T-cell (primary cell): ENCODE results near the gene KCNIP4. TPM values are rescaled to one million over a fixed set of nuclear protein-coding genes. Genes with fewer than 3 reads are reported as not detected.

Experiments used
- ATAC-seq, 4 experiments: fragments of 200-7000 bp in 3 of 4; fragments of 150-1000 bp in 1 of 4; cut with Tn5 transposase; replicated peaks in 1 of 4; 1 replicate in 3 of 4; 2 replicates in 1 of 4; pipeline ENCODE4 v1.10.0; 2021; ENCODE audit warnings: moderate library complexity in 3 of 4, mild to moderate bottlenecking in 2 of 4, moderate number of reproducible peaks in 1 of 4
- CTCF ChIA-PET, 2 donors: fragments of 300-600 bp; sonication (Branson Sonifier 250); formaldehyde crosslinking; loops; one replicate each; lab custom pipeline; 2022; ENCODE audit warnings: antibody characterized with exemption in 2 of 2; lab: Charles Lee
- POLR2A ChIA-PET, 2 donors: fragments of 300-600 bp; sonication (Branson Sonifier 250); formaldehyde crosslinking; loops; one replicate each; lab custom pipeline; 2022; ENCODE audit warnings: antibody characterized with exemption in 2 of 2; lab: Charles Lee
- DNase-seq, 35 experiments: peaks; one replicate each; pipeline versions ENCODE4 v3.0.0 to v3.0.0-alpha.2; 2013 to 2023
- H3K27ac ChIP-seq: one replicate; pipeline ENCODE4 v1.5.1; 2013; ENCODE audit warnings: low read length
- H3K27me3 ChIP-seq, 2 experiments: replicated peaks in 1 of 2; 1 replicate in 1 of 2; 2 replicates in 1 of 2; pipeline versions ENCODE4 v1.6.1 to v1.7.0; 2013; ENCODE audit warnings: low read length in 1 of 2, mixed read lengths in 1 of 2; ENCODE audit not compliant: control insufficient read depth in 2 of 2, insufficient read depth in 2 of 2; ENCODE audit errors: extremely low read depth in 1 of 2
- H3K36me3 ChIP-seq, 2 donors: 1 replicate in 1 of 2; 2 replicates in 1 of 2; pipeline versions ENCODE4 v1.6.1 to v1.7.0; 2013; ENCODE audit warnings: low read length in 1 of 2; ENCODE audit not compliant: control insufficient read depth in 2 of 2, insufficient read depth in 1 of 2; ENCODE audit errors: extremely low read depth in 1 of 2
- H3K4me1 ChIP-seq, 2 experiments: 1 replicate in 1 of 2; 2 replicates in 1 of 2; pipeline versions ENCODE4 v1.6.1 to v1.7.0; 2013; ENCODE audit warnings: low read length in 2 of 2, mixed read lengths in 1 of 2; ENCODE audit not compliant: insufficient read depth in 2 of 2, control insufficient read depth in 1 of 2; ENCODE audit errors: extremely low read depth in 1 of 2
- H3K4me3 ChIP-seq, 2 donors: 1 replicate in 1 of 2; 2 replicates in 1 of 2; pipeline versions ENCODE4 v1.5.1 to v1.7.0; 2013; ENCODE audit warnings: mild to moderate bottlenecking in 2 of 2, low read length in 1 of 2, moderate library complexity in 1 of 2; ENCODE audit not compliant: control insufficient read depth in 1 of 2; ENCODE audit errors: extremely low read depth in 1 of 2
- H3K9me3 ChIP-seq: 2 replicates; pipeline ENCODE4 v1.7.0; 2013
- H3K27ac Mint-ChIP-seq, 2 donors: one replicate each; pipeline ENCODE4 v1.8.0; 2020 to 2021; ENCODE audit warnings: mild to moderate bottlenecking in 2 of 2, mixed read lengths in 2 of 2
- H3K27me3 Mint-ChIP-seq, 2 donors: one replicate each; pipeline ENCODE4 v1.8.0; 2021 to 2022; ENCODE audit warnings: mixed read lengths in 2 of 2
- H3K36me3 Mint-ChIP-seq: one replicate; pipeline ENCODE4 v1.8.0; 2021; ENCODE audit warnings: mixed read lengths
- H3K4me1 Mint-ChIP-seq, 3 donors: one replicate each; pipeline ENCODE4 v1.8.0; 2020 to 2022; ENCODE audit warnings: mixed read lengths in 3 of 3, mild to moderate bottlenecking in 1 of 3
- H3K4me3 Mint-ChIP-seq, 3 donors: one replicate each; pipeline ENCODE4 v1.8.0; 2020 to 2022; ENCODE audit warnings: mild to moderate bottlenecking in 3 of 3, mixed read lengths in 3 of 3, moderate library complexity in 3 of 3
- H3K9me3 Mint-ChIP-seq, 3 donors: one replicate each; pipeline ENCODE4 v1.8.0; 2020 to 2022; ENCODE audit warnings: mixed read lengths in 3 of 3
- WGBS: methylation state at CpG from one replicate; pipeline ENCODE4 v1.1.5; 2013; ENCODE audit warnings: missing lambda C conversion rate; ENCODE audit not compliant: insufficient coverage; 5-methylcytosine and 5-hydroxymethylcytosine counted together
- total RNA-seq, 35 experiments: library from RNA in 6 of 35; stranded (reverse) in 6 of 35; fragments of 120-200 nt in 1 of 35; gene quantifications; one replicate each; pipeline versions ENCODE4 v1.2.1 to v1.2.4 and lab custom pipeline; 2013 to 2026

KCNIP4 gene
- total RNA-seq, 5 donors from 2014 or later (not counting 1 experiment from before 2014, with no cell fraction given), result not detected

DNA sequence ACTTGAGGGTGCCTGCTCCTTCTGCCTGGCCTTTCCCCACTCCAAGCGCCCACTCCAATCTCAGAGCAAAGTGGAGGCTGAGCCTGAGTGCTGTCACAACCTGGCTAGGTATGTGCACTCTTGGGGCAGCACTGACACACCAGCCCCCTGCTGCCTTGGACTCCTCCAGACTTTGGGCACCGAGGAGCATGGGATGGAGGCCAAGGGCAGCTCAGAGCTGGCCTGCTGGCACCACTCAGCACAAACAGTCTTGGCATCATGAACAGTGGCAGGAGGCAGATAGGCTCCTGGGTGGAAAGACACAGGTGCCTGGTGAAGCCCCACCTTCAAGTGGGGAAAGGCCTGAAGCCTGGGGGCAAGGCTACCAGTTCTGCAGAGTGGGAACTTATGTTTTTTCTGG is 91.8 kb downstream of the KCNIP4 start:
- Histone ChIP-seq H3K27me3 (peaks cover 0 to 2% of the 10 kb centered on the region in 2 experiments), H3K9me3 (no peaks in the 10 kb centered on the region), H3K27ac (no peak overlapping the region), H3K4me1 (no peaks in the 10 kb centered on the region), H3K36me3 (no peaks in the 10 kb centered on the region), H3K4me3 (no peak overlapping the region)
- H3K9me3 Mint-ChIP-seq, result peaks cover 2 to 5% (median 5%) of the 10 kb centered on the region in 3 donors
- H3K27ac Mint-ChIP-seq, result no peak overlapping the region
- ChIA-PET CTCF (no interaction called here), POLR2A (no interaction called here)
- no peaks in the 10 kb centered on the region for H3K4me1 Mint-ChIP-seq
- ATAC-seq, result no peak
- no peak for DNase-seq
- H3K36me3 Mint-ChIP-seq, result no peaks in the 10 kb centered on the region
- WGBS, result 29% methylated on average over 2 of the region's 2 CpGs
- H3K4me3 Mint-ChIP-seq, result no peak overlapping the region
- no peaks in the 10 kb centered on the region for H3K27me3 Mint-ChIP-seq

DNA sequence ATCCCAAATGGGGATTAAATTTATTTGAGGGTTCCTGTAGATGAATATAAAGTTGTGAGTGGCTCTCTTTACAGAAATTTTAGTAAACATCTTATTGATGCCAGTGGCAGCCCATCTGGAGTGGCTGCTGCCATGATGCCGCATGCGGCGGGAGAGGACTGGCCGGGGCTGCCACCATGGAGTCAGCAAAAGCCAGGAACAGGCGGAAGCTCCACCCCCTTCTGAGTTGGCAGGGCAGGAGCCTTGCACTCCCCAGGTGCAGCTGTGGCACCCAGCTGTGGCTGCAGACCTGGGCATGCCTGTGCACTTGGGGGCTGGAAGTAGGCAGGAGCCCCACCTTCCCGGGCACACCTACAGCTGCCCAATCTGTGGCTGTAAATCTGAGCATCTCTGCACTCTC is 92.3 kb downstream of the KCNIP4 start:
- DNase-seq (no peak), ATAC-seq (no peak)
- Histone ChIP-seq H3K4me1 (no peaks in the 10 kb centered on the region), H3K27me3 (peaks cover 0 to 2% of the 10 kb centered on the region in 2 experiments), H3K36me3 (no peaks in the 10 kb centered on the region), H3K4me3 (no peak overlapping the region), H3K9me3 (no peaks in the 10 kb centered on the region), H3K27ac (no peak overlapping the region)
- H3K27ac Mint-ChIP-seq, result no peak overlapping the region
- peaks cover 2 to 5% (median 4%) of the 10 kb centered on the region in 3 donors for H3K9me3 Mint-ChIP-seq
- H3K4me1 Mint-ChIP-seq, result no peaks in the 10 kb centered on the region
- H3K4me3 Mint-ChIP-seq, result no peak overlapping the region
- CTCF ChIA-PET, result no interaction called here
- H3K27me3 Mint-ChIP-seq, result no peaks in the 10 kb centered on the region
- 74% methylated on average over 6 of the region's 6 CpGs for WGBS
- POLR2A ChIA-PET, result no interaction called here
- H3K36me3 Mint-ChIP-seq, result no peaks in the 10 kb centered on the region

DNA sequence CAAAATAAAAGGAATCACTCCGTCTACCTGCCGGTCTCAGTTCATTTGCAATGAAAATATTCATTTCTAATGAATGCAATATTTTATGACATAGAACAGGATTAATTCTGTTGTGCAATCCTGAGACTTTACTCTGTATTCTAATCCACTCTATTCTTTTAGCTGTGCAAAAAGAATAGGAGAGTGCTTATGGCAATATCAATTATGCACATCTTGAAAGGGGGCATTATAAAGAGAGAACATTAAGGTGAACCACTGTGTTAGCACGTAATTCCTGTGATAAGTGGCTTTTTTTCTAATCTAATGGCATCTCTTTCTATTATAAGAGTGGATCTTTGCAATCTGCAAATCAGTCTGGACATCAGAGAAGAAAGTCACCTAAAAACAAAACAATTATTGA is 99.5 kb downstream of the KCNIP4 start:
- no peak overlapping the region for H3K27ac Mint-ChIP-seq
- H3K9me3 Mint-ChIP-seq, result peaks cover 0 to 3% (median under 1%) of the 10 kb centered on the region in 3 donors
- Histone ChIP-seq H3K27ac (no peak overlapping the region), H3K4me3 (no peak overlapping the region), H3K36me3 (no peaks in the 10 kb centered on the region), H3K27me3 (no peaks in the 10 kb centered on the region), H3K9me3 (no peaks in the 10 kb centered on the region), H3K4me1 (no peaks in the 10 kb centered on the region)
- ATAC-seq (no peak), DNase-seq (no peak)
- H3K27me3 Mint-ChIP-seq, result no peaks in the 10 kb centered on the region
- POLR2A ChIA-PET, result no interaction called here
- H3K36me3 Mint-ChIP-seq, result no peaks in the 10 kb centered on the region
- no CpG with 5 or more reads among the region's 3 CpGs for WGBS
- H3K4me3 Mint-ChIP-seq, result no peak overlapping the region
- CTCF ChIA-PET, result no interaction called here
- no peaks in the 10 kb centered on the region for H3K4me1 Mint-ChIP-seq

DNA sequence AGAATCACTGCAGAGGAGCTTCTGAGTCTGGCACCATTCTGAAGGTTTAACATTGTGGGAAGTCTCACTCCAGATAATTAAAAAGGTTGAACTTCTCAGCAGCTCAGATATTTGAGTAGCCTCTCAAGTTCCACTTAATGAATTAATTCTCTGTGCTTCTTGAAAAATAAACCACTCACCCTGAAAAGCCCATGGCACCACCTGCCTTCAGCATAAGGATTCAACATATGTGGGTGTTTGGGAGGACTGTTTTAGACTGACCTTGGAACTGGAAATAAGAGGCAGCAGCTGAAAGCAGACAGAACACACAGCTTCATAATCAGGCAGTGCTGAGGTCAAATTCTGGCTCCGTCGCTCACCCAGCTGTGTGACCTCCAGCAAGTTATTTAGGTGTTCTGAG is 100.6 kb downstream of the KCNIP4 start:
- H3K27me3 Mint-ChIP-seq, result no peaks in the 10 kb centered on the region
- CTCF ChIA-PET, result interaction anchor here in 1 of 2 donors (0.6 kb wide), 1 partner anchor 31 kb away, joined by 3 read pairs; no protein-coding TSS in a partner anchor
- Histone ChIP-seq H3K27ac (no peak overlapping the region), H3K9me3 (no peaks in the 10 kb centered on the region), H3K27me3 (no peaks in the 10 kb centered on the region), H3K4me3 (no peak overlapping the region), H3K4me1 (no peaks in the 10 kb centered on the region), H3K36me3 (no peaks in the 10 kb centered on the region)
- no peaks in the 10 kb centered on the region for H3K4me1 Mint-ChIP-seq
- no peak overlapping the region for H3K27ac Mint-ChIP-seq
- DNase-seq (no peak), ATAC-seq (no peak)
- WGBS, result no CpG with 5 or more reads among the region's 2 CpGs
- H3K9me3 Mint-ChIP-seq, result peaks cover 0 to 4% (median 3%) of the 10 kb centered on the region in 3 donors
- H3K36me3 Mint-ChIP-seq, result no peaks in the 10 kb centered on the region
- H3K4me3 Mint-ChIP-seq, result no peak overlapping the region
- POLR2A ChIA-PET, result no interaction called here

DNA sequence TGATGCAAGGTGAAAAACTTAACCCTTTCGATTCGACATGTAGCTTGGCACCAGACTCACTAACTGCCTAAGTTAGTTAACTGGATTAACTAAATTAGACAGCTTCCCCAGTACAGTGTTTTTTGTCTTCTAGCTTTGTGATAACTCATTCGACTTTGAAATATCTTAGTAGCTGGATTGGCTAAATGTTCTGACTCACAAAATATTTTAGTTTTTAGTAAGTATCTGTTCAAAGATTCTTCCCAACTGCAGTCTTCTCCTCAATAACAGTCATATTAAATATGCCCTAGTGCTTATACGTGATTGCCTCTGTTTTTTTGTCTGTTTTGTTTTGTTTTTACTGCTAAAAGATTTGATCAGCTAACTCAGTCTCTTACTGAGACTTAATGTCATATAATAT is 102.9 kb downstream of the KCNIP4 start:
- Mint-ChIP-seq H3K4me1 (no peaks in the 10 kb centered on the region), H3K27me3 (no peaks in the 10 kb centered on the region), H3K4me3 (no peak overlapping the region), H3K9me3 (peaks cover 0 to 4% (median 3%) of the 10 kb centered on the region in 3 donors), H3K27ac (no peak overlapping the region), H3K36me3 (no peaks in the 10 kb centered on the region)
- CTCF ChIA-PET, result no interaction called here
- DNase-seq, result no peak
- no peaks in the 10 kb centered on the region for H3K4me1 ChIP-seq
- ATAC-seq, result no peak
- H3K27me3 ChIP-seq, result no peaks in the 10 kb centered on the region
- WGBS, result 83% methylated on average over 2 of the region's 4 CpGs
- POLR2A ChIA-PET, result no interaction called here
- no peaks in the 10 kb centered on the region for H3K9me3 ChIP-seq
- H3K27ac ChIP-seq, result no peak overlapping the region
- H3K36me3 ChIP-seq, result no peaks in the 10 kb centered on the region
- no peak overlapping the region for H3K4me3 ChIP-seq

- H3K27ac ChIP-seq, result no peak overlapping the region
- no peak overlapping the region for H3K4me3 ChIP-seq
- POLR2A ChIA-PET, result no interaction called here
- peaks cover 0 to 8% (median 7%) of the 10 kb centered on the region in 3 donors for H3K9me3 Mint-ChIP-seq
- no peak overlapping the region for H3K27ac Mint-ChIP-seq
- CTCF ChIA-PET, result no interaction called here
- DNase-seq (no peak), ATAC-seq (no peak)
- no peaks in the 10 kb centered on the region for H3K36me3 ChIP-seq
- H3K9me3 ChIP-seq, result no peaks in the 10 kb centered on the region
- no peaks in the 10 kb centered on the region for H3K27me3 Mint-ChIP-seq
- H3K4me1 Mint-ChIP-seq, result no peaks in the 10 kb centered on the region
- no peak overlapping the region for H3K4me3 Mint-ChIP-seq
- no peaks in the 10 kb centered on the region for H3K4me1 ChIP-seq
- H3K36me3 Mint-ChIP-seq, result no peaks in the 10 kb centered on the region
- no peaks in the 10 kb centered on the region for H3K27me3 ChIP-seq
These were observed 112.9 kb downstream of the KCNIP4 start for GRCh38 chr4:21835712-21836111.

- ChIA-PET POLR2A (no interaction called here), CTCF (no interaction called here)
- WGBS, result 75% methylated on average over 2 of the region's 5 CpGs
- Histone ChIP-seq H3K27ac (no peak overlapping the region), H3K27me3 (no peaks in the 10 kb centered on the region), H3K36me3 (no peaks in the 10 kb centered on the region), H3K4me3 (no peak overlapping the region), H3K4me1 (no peaks in the 10 kb centered on the region), H3K9me3 (no peaks in the 10 kb centered on the region)
- Mint-ChIP-seq H3K4me1 (no peaks in the 10 kb centered on the region), H3K36me3 (no peaks in the 10 kb centered on the region), H3K27ac (no peak overlapping the region), H3K4me3 (no peak overlapping the region), H3K27me3 (no peaks in the 10 kb centered on the region), H3K9me3 (peaks cover 0 to 8% (median 4%) of the 10 kb centered on the region in 3 donors)
- no peak for DNase-seq
- no peak for ATAC-seq
These were observed 118.3 kb downstream of the KCNIP4 start for GRCh38 chr4:21830272-21830671.
